CD4-positive, CD25-positive, alpha-beta regulatory T cell (primary cell): ENCODE data around the gene PITPNM2. TPM values are rescaled to one million over a fixed set of nuclear protein-coding genes. Genes with fewer than 3 reads are reported as not detected.
A peak's percentile ranks its signal among the peaks of the same experiment; 100 is the strongest.

Experiments
- ATAC-seq, 2 donors: fragments of 150-1000 bp; cut with Tn5 transposase; one replicate each; pipeline ENCODE4 v1.10.0; 2021; ENCODE audit warnings: low read depth in 2 of 2, moderate number of reproducible peaks in 2 of 2, moderate library complexity in 1 of 2
- DNase-seq, 3 donors: peaks; one replicate each; pipeline versions ENCODE4 v3.0.0 to v3.0.0-alpha.2; 2012 to 2022; ENCODE audit warnings: mixed read lengths in 1 of 3
- H3K27ac ChIP-seq: one replicate; pipeline ENCODE4 v1.7.0; 2013; ENCODE audit warnings: mild to moderate bottlenecking, low read length; ENCODE audit not compliant: insufficient read depth, poor library complexity, severe bottlenecking
- H3K27me3 ChIP-seq: one replicate; pipeline ENCODE4 v1.7.0; 2013; ENCODE audit warnings: low read length; ENCODE audit not compliant: control insufficient read depth, insufficient read depth
- H3K36me3 ChIP-seq: one replicate; pipeline ENCODE4 v1.7.0; 2013; ENCODE audit warnings: mild to moderate bottlenecking, low read length, moderate library complexity; ENCODE audit not compliant: control insufficient read depth, insufficient read depth
- H3K4me1 ChIP-seq: 2 replicates; pipeline ENCODE4 v1.7.0; 2013; ENCODE audit warnings: mild to moderate bottlenecking, low read length; ENCODE audit not compliant: insufficient read depth, control insufficient read depth, poor library complexity, severe bottlenecking
- H3K4me3 ChIP-seq: one replicate; pipeline ENCODE4 v1.7.0; 2013; ENCODE audit warnings: low read depth, mild to moderate bottlenecking, low read length, moderate library complexity
- H3K9me3 ChIP-seq, 2 experiments: 1 replicate in 1 of 2; 2 replicates in 1 of 2; pipeline ENCODE4 v1.7.0; 2013; ENCODE audit warnings: low read length in 2 of 2, mild to moderate bottlenecking in 1 of 2, moderate library complexity in 1 of 2; ENCODE audit not compliant: control insufficient read depth in 2 of 2
- H3K27ac Mint-ChIP-seq, 3 donors: one replicate each; pipeline ENCODE4 v1.8.0; 2020 to 2022; ENCODE audit warnings: mild to moderate bottlenecking in 3 of 3, mixed read lengths in 3 of 3, moderate library complexity in 2 of 3
- H3K27me3 Mint-ChIP-seq: one replicate; pipeline ENCODE4 v1.8.0; 2022; ENCODE audit warnings: mild to moderate bottlenecking, mixed read lengths
- H3K36me3 Mint-ChIP-seq: one replicate; pipeline ENCODE4 v1.8.0; 2020; ENCODE audit warnings: mixed read lengths
- H3K4me1 Mint-ChIP-seq, 4 donors: one replicate each; pipeline ENCODE4 v1.8.0; 2020 to 2022; ENCODE audit warnings: mixed read lengths in 4 of 4, mild to moderate bottlenecking in 1 of 4
- H3K4me3 Mint-ChIP-seq, 4 donors: one replicate each; pipeline ENCODE4 v1.8.0; 2020 to 2022; ENCODE audit warnings: mild to moderate bottlenecking in 4 of 4, mixed read lengths in 4 of 4, moderate library complexity in 3 of 4
- H3K9me3 Mint-ChIP-seq, 7 donors: one replicate each; pipeline ENCODE4 v1.8.0; 2020 to 2022; ENCODE audit warnings: mixed read lengths in 7 of 7, mild to moderate bottlenecking in 3 of 7, moderate library complexity in 2 of 7
- polyA plus RNA-seq, 4 donors: library from polyadenylated mRNA; unstranded; fragments of 300-500 nt; fragmentation: Illumina TruSeq; gene quantifications; one replicate each; pipeline ENCODE4 v1.2.3, GENCODE V29; 2021
- total RNA-seq: library from RNA; stranded (reverse); gene quantifications from one replicate; pipeline ENCODE4 v1.2.3, GENCODE V29; 2022

PITPNM2 gene
- total and polyA plus RNA-seq, 5 donors from 2014 or later = 2.2 to 57.2 (median 4.0) TPM

- Histone ChIP-seq H3K27ac (peak overlapping the region; percentile 51), H3K9me3 (no peaks in the 10 kb centered on the region)
- H3K27me3 Mint-ChIP-seq = no peaks in the 10 kb centered on the region
Measured at GRCh38 chr12:123150275-123150743, 581 bp downstream of the PITPNM2 start.

DNA sequence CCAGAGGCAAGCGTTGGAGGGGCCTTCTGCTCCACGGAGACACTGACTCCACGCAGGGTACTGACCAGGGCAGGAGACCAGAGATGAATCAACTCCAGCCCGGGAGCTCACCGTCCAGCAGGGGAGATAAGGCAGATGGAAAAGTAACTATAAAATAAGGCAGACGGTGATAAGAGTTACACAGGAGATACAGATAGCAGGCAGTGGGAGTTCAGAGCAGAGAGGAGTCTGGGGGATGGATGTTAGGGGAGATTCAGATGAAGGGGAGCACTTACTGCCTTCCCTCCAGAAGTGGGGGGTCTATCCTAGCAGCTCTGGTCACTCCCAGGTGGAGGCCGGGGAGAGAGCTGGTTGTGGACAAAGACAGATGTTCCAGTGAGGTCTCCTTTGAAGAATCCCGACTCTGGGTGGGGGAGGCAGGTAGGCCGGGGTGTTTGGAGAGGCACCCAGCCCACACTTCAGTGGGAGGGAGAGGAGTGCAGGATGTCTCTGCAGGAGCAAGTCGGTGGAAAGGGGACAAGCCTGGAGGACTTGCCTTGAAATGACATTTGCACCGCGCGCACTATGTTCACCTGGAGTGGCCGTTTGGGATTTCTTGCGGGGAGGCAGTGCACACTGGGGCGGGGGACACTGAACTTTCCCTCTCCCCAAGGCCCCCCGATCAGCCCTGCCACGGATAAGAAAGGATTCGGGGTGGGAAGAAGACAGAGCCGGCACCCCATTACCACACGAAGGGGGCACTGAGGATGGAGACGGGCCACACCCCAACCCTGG, 1.2 kb downstream of the PITPNM2 start:
- no peaks in the 10 kb centered on the region for H3K9me3 ChIP-seq
- ATAC-seq (no peak), DNase-seq (no peak)
- Mint-ChIP-seq H3K27ac (peak overlapping the region; percentile 71 to 93 (median 93)), H3K36me3 (peaks cover 8% of the 10 kb centered on the region), H3K4me1 (peaks cover 30 to 70% (median 54%) of the 10 kb centered on the region in 4 donors), H3K27me3 (no peaks in the 10 kb centered on the region), H3K4me3 (peak overlapping the region; percentile 82 to 96 (median 92)), H3K9me3 (peaks cover 0 to 1% (median 0%) of the 10 kb centered on the region in 7 donors)
- peak overlapping the region; percentile 29 for H3K4me3 ChIP-seq
- peak overlapping the region; percentile 51 for H3K27ac ChIP-seq
- peaks cover 41% of the 10 kb centered on the region for H3K4me1 ChIP-seq
- H3K36me3 ChIP-seq = no peaks in the 10 kb centered on the region
- H3K27me3 ChIP-seq = no peaks in the 10 kb centered on the region

More at GRCh38 chr12:123150275-123150743, 581 bp downstream of the PITPNM2 start:
- peak in 1 of 2 donors; percentile 6 for ATAC-seq
- Mint-ChIP-seq H3K4me1 (peaks cover 30 to 64% (median 48%) of the 10 kb centered on the region in 4 donors), H3K27ac (peak overlapping the region; percentile 71 to 93 (median 93)), H3K4me3 (peak overlapping the region; percentile 82 to 96 (median 92)), H3K9me3 (peaks cover 0 to 1% (median 0%) of the 10 kb centered on the region in 7 donors), H3K36me3 (peaks cover 7% of the 10 kb centered on the region)
- no peaks in the 10 kb centered on the region for H3K27me3 ChIP-seq
- peaks cover under 1% of the 10 kb centered on the region for H3K36me3 ChIP-seq
- peaks cover 41% of the 10 kb centered on the region for H3K4me1 ChIP-seq
- DNase-seq = peak in 1 of 3 donors; percentile 3
- no peak overlapping the region for H3K4me3 ChIP-seq

DNA sequence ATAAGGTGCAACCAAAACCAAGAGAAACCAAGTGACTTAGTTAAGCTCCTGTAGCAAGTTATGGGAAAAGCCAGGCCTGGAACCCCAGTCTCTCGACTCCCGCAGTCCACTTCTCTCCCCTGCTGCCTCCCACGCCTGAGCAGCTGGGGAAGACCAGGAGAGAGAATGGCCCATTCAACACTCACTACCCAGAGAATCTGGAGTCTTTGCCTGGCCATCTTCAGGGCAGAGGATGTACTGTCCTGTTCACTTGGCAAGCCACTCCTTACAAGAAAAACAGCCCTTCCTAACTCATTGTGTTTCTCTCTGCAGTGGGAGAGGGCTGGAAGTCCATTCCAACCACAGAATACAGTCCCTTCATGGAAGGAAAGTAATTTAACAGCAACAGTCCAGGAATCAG, 1.8 kb downstream of the PITPNM2 start:
- ATAC-seq = no peak
- Mint-ChIP-seq H3K27me3 (no peaks in the 10 kb centered on the region), H3K36me3 (peaks cover 8% of the 10 kb centered on the region), H3K4me3 (peak overlapping the region; percentile 82 to 96 (median 92)), H3K27ac (peak overlapping the region; percentile 84 to 93 (median 93)), H3K9me3 (peaks cover 0 to 1% (median 0%) of the 10 kb centered on the region in 7 donors), H3K4me1 (peaks cover 30 to 74% (median 57%) of the 10 kb centered on the region in 4 donors)
- Histone ChIP-seq H3K9me3 (no peaks in the 10 kb centered on the region), H3K27ac (peak overlapping the region; percentile 43), H3K36me3 (no peaks in the 10 kb centered on the region), H3K4me1 (peaks cover 41% of the 10 kb centered on the region), H3K4me3 (peak overlapping the region; percentile 29), H3K27me3 (no peaks in the 10 kb centered on the region)
- DNase-seq = no peak

- peaks cover 30 to 78% (median 59%) of the 10 kb centered on the region in 4 donors for H3K4me1 Mint-ChIP-seq
- Histone ChIP-seq H3K9me3 (no peaks in the 10 kb centered on the region), H3K27me3 (no peaks in the 10 kb centered on the region), H3K4me1 (peaks cover 41% of the 10 kb centered on the region), H3K36me3 (no peaks in the 10 kb centered on the region), H3K27ac (peak overlapping the region; percentile 43), H3K4me3 (peak overlapping the region; percentile 29)
- ATAC-seq (no peak), DNase-seq (no peak)
- peaks cover 8% of the 10 kb centered on the region for H3K36me3 Mint-ChIP-seq
- peak overlapping the region; percentile 82 to 96 (median 92) for H3K4me3 Mint-ChIP-seq
- peaks cover 0 to 1% (median 0%) of the 10 kb centered on the region in 7 donors for H3K9me3 Mint-ChIP-seq
- no peaks in the 10 kb centered on the region for H3K27me3 Mint-ChIP-seq
- H3K27ac Mint-ChIP-seq = peak overlapping the region; percentile 84 to 93 (median 93)
Measured at GRCh38 chr12:123148655-123149054, 2.2 kb downstream of the PITPNM2 start.

GRCh38 chr12:123148223-123148622, 2.7 kb downstream of the PITPNM2 start:
- Mint-ChIP-seq H3K27ac (peak overlapping the region; percentile 72 to 93 (median 93)), H3K4me3 (peak overlapping the region; percentile 82 to 96 (median 92)), H3K4me1 (peaks cover 30 to 78% (median 58%) of the 10 kb centered on the region in 4 donors)

DNA sequence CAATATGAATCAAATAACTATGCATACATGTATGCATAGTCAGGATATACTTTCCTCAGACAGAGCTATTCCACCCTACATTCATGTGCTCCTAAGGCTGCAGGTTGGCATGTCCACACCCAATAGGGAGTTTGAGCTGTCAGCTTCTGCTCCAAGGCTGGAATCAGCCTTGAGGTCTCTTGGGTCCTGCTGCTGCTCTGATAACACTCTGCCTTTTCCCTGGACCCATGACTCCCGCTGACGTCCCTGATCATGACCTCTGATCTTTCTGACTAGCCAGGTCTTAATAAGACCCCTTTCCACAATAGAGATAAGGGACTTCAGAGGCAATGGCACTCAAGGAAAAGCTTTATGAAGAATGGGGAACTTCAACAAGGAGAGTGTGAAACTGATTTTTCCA, 5.7 kb downstream of the PITPNM2 start:
- DNase-seq = no peak
- Histone ChIP-seq H3K27ac (no peak overlapping the region), H3K27me3 (no peaks in the 10 kb centered on the region), H3K9me3 (no peaks in the 10 kb centered on the region), H3K4me1 (peaks cover 30% of the 10 kb centered on the region), H3K4me3 (no peak overlapping the region), H3K36me3 (no peaks in the 10 kb centered on the region)
- ATAC-seq = no peak
- peaks cover 0 to 1% (median 0%) of the 10 kb centered on the region in 7 donors for H3K9me3 Mint-ChIP-seq
- H3K27me3 Mint-ChIP-seq = no peaks in the 10 kb centered on the region
- peaks cover 30 to 91% (median 67%) of the 10 kb centered on the region in 4 donors for H3K4me1 Mint-ChIP-seq
- H3K27ac Mint-ChIP-seq = peak overlapping the region; percentile 5 to 94 (median 75)
- H3K36me3 Mint-ChIP-seq = peaks cover 8% of the 10 kb centered on the region
- peak overlapping the region in 1 of 4 donors; percentile 48 for H3K4me3 Mint-ChIP-seq

More at GRCh38 chr12:123148223-123148622, 2.7 kb downstream of the PITPNM2 start:
- peaks cover 8% of the 10 kb centered on the region for H3K36me3 Mint-ChIP-seq
- Histone ChIP-seq H3K4me1 (peaks cover 41% of the 10 kb centered on the region), H3K27ac (no peak overlapping the region), H3K4me3 (peak overlapping the region; percentile 29), H3K27me3 (no peaks in the 10 kb centered on the region), H3K36me3 (no peaks in the 10 kb centered on the region), H3K9me3 (no peaks in the 10 kb centered on the region)
- no peak for ATAC-seq
- H3K9me3 Mint-ChIP-seq = peaks cover 0 to 1% (median 0%) of the 10 kb centered on the region in 7 donors
- DNase-seq = no peak
- no peaks in the 10 kb centered on the region for H3K27me3 Mint-ChIP-seq

GRCh38 chr12:123143736-123144461, 7.0 kb downstream of the PITPNM2 start:
- H3K27ac Mint-ChIP-seq = peak overlapping the region; percentile 20 to 80 (median 75)
- H3K4me3 ChIP-seq = no peak overlapping the region
- H3K4me1 Mint-ChIP-seq = peaks cover 26 to 89% (median 62%) of the 10 kb centered on the region in 4 donors

More at GRCh38 chr12:123143736-123144461, 7.0 kb downstream of the PITPNM2 start:
- peaks cover 0 to 1% (median 0%) of the 10 kb centered on the region in 7 donors for H3K9me3 Mint-ChIP-seq
- ATAC-seq (no peak), DNase-seq (no peak)
- Histone ChIP-seq H3K36me3 (no peaks in the 10 kb centered on the region), H3K9me3 (no peaks in the 10 kb centered on the region), H3K27ac (no peak overlapping the region), H3K4me1 (peaks cover 25% of the 10 kb centered on the region), H3K27me3 (no peaks in the 10 kb centered on the region)
- H3K36me3 Mint-ChIP-seq = peaks cover 8% of the 10 kb centered on the region
- H3K27me3 Mint-ChIP-seq = no peaks in the 10 kb centered on the region
- H3K4me3 Mint-ChIP-seq = no peak overlapping the region
